GM21367 (cell line): Measurements from ENCODE around the gene TCF7L2.

Source experiments
- ATAC-seq: cut with Tn5 transposase; IDR thresholded peaks from one replicate; pipeline ENCODE4 v1.9.1; 2021; ENCODE audit not compliant: unreplicated experiment

The TCF7L2 gene

DNA sequence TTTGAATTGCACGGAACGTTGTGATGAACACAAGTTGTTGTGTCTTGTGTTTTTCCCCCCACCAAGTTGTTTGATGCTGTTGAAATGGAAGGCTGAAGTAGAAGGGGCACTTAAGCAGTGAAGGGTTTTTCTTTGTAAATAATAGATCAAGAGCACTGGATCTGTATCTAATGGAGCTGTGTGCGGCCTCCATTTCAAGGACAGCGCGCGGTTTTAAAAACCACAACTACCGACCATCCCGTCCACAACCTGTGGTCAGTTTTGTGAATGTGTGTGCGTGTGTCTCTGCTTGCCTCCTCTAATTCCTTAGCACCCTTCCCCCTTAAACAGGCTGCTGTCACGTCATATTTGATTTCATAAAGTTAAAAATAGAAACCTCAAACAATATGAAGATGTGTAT, 165.5 kb downstream of the TCF7L2 start:
- no peak for ATAC-seq

DNA sequence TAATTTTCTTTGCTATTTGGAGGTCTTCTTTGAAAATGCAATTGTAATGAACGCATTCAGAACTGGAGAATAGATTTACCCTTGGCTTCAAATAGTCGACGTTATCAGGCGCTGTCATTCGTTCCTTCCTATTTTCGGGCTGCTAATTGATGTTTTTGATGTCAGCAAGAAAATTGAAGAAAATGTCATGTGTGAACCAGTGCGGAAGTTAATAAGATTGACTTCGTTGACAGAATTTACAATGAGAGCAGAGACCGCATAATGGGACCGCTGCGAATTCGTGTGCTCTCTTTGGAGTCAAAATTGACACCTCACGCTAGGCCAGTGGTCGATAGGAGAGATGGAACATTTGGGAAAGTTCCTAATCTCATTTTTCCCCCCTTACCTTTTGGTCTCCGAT, 168.8 kb downstream of the TCF7L2 start:
- ATAC-seq: no peak

DNA sequence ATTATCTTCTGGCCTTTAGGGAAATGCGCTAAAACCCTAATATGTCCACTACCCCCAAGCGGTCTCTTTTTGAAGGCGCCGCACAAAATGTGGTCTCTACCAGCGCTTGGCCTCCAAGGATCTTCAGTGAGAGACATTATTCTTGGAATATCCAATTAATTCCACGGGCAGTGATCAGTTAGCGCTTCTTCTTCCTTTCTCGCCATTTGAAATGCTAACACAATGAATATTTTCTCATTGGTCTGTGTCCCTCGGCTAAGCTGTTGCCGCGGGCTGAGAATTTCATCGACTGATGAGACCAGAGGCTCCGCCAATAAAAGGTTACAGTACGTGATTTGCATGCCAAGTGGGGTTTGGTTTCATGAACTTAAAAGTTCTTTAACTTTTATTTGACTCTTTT, 169.8 kb downstream of the TCF7L2 start:
- ATAC-seq: no peak

DNA sequence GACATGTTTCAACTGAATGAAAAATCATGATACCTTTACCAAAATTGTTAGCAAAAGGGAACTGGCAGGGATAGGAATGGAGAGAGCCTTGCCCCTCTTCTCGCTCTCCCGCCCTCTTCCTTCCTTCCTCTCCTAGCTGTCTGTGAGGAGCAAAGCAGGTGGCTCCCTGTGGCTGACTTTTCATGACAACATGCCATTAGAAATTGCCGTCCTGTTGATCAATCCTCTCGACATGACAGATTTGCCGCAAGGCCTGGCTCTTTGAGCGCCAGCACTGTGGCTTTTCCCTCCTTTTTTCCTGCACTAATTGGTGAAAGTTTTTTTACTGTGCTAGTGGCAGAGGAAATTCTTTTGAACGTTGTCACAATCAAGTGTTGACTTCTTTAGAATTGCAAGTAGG, 171.1 kb downstream of the TCF7L2 start:
- no peak for ATAC-seq

DNA sequence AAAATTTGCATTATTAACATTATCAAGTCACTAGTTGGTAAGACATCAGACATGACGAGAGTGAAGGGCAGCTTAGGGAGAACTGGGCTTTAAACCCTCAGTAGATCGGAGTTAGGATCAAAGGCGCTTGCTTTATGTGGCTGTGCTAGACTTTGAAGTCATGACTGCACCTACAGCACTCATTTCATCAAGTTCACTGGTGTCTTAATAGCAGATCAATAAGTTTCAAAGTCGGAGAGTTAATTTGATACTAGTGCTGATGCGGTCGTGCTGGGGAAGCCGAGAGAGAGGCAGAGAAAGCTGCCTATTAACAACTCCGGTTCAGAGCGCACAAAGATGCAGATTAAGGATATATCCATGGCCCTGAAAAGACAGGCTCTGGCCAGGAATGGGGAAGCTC, 172.9 kb downstream of the TCF7L2 start:
- ATAC-seq: no peak

DNA sequence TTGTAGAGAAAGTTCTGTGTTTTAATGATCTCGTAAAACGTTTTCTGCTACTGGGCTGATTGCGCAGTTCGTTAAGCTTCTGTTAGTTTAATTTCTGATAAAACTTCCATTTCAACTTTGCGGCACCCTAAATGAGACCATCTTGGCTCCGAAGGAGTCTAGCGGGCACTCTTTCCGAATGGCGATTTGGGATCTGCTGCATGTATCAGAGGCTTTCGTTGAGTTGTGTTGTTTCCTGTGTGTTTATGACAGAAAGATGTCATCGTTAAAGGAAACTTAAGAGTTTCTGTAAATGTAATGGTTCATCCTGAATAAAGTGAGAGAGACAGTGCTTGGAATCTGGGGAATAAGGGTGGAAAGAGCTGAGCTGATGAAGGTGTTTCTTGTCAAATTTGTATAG, 174.7 kb downstream of the TCF7L2 start:
- ATAC-seq: no peak

DNA sequence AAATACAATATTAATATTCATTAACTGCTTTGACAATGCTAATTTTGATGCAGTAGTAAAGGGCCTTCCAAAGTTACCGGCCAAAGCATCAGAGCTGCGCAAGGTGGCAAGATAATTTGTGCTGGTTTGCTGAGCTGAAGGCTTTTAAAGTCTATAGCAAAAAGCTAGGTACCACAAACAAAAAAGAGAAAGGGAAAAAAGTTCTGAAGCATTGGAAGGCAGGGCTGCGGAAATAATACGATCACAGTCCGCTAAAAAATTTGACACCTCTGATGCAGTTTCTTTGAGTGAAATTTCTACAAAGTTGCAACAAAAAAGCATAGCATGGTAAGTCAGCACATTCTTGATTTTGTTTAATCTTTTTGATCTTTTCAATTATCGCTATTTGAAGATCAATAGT, 175.6 kb downstream of the TCF7L2 start:
- ATAC-seq: no peak

DNA sequence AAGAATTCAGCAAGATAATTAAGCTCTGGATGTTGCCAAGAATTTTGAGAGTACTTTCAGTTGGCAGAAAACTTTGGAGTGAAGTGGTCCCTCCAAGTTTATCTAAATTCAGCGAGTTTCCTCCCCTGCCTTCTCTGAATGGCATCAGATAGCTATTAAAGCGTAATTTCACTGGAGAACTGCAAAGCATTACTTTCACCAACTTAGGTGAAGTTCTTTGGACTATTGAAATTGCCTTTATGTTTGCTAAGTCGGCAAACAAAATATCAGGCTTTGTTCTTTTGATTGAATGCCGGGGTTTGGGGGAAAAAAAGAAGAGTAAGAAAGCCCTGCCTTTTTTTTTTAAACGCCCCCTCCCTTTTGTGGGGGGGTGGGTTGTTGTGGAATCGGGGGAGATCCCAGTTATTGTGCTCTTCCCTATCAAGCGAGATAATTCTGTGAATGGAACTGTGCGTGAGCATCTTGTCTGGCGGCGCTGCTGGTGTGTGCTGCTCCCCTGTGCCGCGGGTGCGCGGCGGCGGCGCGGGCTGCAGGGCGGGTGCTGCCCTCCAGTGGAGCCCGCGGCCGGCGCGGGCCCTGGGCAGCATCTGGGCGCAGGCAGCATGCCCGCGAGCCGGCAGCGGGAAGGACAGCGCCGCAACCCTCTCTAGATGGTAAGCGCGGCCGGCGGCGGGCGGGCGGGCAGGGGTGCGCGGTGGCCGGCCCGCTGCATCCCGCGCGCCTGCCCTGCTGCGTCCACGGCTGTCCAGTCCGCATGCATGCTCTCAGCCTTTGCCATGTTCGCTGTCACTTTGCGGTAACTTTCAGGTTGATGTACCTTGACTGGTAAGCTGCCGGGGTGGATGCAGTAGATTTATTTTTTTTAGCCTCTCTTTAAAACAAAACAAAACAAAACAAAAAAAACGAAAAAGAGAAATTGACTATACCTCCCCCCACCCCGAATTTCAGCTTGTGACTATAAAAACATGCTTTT, 176.5 kb downstream of the TCF7L2 start:
- ATAC-seq: no peak

DNA sequence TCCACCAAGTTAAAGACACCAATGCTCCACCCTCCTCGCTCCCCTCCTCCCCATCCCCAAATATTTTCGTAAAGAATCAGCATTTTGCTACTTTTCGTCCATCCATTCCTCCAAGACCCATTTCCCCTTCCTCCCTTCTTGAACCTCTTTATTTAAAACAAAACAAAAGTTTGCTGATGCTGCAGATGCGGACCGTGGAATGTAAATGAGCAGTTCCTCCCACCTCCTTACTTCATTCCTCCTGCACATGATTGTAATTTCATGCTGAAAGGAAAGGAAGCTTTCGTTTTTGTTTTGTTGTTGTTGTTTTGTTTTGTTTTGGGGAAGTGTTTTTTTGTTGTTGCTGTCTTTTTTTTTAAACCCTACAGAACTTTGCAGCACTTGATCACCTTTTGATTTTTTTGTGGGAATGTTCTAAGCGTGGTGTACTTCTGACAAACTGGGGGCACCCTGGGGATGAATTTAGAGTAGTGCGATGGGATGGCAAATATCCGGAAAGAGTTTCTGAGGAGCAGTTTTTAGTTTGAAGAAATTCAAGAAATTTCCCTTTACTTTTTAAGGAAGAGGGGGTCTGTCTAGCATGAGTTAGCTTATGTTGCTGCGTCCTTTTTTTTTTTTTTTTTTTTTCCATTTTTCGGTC, 177.3 kb downstream of the TCF7L2 start:
- ATAC-seq: no peak

DNA sequence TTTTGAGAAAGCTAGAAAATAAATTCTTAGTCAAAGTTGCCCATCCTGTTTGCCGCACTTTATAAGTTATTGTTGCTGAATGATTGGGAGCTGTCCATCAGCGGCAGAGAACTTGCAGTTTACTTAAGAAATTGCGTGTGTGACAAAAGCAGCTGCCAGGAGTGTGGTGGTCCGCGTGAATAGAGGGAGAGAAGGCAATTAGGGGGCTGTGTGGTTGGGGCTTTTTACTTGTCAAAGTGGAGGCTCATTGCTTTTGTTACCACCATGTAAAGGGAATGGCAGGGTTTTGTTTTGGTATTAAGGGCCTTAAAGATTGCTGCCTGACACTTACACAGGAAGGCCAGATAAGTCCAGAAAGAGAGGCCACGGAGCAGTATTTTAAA, 177.8 kb downstream of the TCF7L2 start:
- no peak for ATAC-seq

DNA sequence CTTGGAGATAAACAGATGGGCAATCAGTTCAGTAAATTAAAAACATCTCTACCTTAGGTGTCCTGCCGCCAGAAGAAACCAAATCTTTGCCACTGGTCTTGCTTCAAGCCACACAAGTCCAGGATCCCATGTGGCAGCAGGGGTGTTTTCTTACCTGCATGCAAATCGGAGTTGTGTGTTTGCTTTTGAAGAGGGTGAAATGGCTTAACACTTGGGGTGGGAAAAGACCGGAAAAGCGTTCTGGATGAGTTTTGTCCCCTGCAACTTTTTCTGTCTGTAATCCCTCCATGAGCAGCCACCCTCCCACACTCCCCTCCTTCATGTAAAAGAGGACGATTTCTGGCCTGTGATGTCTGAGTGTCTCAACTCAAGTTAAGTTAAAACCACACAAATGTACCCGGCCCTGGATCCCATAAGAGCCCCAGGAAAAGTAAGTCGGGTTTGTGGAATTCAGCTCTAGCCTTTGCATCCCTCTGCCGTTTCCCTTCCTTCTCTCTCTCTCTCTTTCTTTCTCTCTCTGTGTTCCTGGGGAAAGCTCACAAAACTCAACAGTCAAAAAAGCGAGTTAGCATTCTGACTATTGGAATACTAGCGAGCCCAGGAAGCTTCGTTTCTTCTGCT, 178.5 kb downstream of the TCF7L2 start:
- no peak for ATAC-seq

DNA sequence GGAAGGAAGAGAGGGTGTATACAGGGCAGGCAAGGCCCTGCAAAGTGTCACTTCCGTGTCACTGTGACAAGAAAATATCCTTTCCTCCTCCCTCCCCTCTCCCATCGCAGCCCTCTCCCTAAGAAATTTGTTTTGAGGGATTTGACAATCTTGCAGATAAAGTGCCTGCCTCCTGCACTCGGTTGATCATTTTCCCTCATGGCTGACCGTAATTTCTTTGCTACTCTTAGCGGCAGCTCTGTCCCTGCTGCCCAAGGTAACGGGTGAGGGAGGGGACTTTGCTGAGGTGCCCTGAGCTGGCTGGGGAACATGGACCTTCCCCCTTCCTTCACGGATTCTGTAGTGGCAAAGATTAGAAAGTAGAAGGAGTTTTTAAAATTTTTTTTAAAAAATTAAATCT, 179.1 kb downstream of the TCF7L2 start:
- no peak for ATAC-seq

DNA sequence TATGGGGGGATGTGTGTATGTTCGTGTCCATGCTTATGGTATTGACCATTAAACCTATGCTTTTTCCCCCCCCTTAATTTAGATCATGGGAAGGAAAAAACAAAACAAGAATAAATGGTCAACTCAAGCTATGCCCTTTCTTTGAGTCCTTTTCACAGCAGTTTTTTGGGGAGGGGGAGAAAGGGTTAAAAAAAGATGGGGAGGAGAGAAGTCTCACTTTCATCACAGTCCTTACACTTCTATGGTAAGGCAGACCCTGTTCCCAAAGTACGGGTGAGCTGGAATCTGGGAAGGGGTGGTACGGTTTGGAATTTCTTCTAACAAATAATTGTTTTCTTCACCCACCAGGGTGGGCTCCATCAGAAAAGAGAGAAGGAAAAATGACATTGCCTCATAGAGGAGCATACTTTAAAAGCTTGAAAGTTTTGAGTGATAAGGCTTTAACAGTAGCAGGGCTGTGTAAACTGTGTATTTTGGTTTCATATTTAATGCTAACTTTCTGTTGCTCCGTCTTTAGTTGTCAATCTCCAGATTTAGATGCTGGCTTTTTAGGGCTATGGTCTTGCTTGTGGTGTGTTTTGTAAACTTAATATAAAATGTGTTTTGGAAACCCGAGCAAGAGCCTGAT, 180.1 kb downstream of the TCF7L2 start:
- ATAC-seq: no peak

DNA sequence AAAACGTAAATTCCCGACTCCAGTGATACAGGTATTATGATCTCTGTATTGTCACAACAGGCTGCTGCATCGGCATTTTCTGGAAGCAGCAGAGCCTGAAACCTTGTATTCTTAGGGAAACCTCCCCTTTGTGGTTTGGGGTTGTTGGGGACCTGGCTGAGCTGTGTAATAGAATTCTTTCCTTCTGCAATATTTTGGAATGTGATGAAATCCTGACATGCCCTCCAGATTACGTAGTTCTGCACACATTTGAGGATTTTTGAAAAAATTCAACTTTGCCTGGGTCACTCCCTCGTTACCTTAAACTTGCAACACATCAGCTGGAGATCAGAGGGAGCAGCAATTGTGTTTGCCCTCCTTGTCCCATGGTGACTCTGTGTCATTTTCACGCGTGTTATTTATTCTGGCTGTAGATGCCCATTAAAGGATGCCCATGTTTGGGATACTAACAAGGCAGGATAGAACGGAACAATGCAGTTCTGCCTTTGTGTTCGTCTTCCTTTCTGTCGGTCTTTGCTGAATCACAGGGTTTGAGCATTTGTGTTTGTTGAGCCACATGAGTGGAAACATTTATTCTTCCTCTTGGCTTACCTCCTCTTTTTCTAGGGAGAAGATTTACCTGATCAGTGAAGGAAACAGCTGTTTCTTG, 181.7 kb downstream of the TCF7L2 start:
- no peak for ATAC-seq

DNA sequence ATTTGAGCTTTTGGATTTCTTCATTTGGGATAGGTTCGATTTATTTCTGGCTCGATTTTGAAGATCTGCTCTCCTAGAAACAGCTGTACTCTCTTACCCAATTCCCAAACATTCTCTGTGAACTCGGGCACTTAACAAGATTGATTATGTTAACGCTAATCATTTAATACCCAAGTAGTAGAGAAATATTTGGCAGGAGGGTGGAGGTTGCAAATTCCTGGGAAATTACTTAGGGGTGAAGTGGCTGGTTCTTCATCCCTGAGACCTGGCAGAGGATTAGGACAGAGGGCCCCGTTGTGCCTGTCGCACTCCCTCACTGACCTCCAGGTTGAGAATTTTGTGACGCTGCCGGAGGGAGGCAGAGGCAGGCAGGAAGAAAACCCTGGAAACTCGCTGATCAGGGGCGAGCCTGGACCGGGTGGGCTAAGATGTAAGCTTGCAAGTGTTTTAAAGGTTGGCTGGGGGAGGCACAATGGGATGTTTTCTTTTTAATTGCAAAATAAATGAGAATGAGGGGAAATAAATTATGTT, 182.6 kb downstream of the TCF7L2 start:
- ATAC-seq: no peak

DNA sequence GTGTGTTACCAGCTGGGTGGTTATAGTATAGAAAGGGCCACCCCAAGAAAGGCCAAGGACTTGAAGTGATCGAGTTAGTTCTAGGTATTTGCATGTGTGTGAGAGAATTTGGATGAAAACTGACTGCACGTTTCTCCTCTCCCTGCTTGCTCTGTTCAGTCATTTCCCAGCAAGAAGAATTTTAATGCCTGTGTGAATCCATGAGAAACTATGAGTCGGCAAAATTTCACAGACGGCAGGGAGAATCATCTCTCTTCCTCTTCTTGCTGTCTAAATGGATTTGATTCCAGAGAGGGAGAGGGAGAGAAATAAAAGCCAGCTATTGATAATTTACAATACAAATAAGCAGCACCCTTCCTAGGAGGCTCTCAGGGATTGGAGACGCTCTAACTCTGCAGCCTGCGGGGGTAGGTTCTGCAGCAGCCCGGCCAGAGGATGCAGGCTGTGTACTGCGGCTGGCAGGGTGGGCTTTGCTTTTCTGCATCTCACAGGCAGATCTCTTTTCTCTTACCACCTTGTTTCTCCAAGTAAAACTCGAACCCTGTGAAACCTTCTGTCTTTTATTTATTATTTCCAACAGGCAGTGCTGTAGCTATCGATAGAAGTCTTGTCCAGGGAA, 183.6 kb downstream of the TCF7L2 start:
- ATAC-seq: no peak

DNA sequence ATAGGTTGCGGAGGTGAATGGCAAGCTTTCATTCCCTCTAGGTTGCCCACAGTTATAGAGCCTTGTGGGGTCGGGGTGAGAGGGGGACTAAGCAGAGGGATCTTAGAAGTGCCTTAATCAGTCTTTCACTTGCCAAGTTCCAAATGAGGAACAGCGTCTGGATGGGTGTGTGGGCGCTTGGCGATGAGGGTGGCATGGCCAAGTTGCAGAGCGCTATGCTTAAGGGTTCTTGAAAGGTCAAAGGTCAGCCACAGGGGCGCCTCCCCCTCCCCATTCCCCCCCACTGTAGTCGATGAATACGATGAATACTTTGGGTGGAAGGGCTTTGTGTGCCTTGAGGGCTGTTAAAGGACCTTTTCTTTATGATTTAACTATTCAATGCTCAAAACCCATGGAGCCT, 185.0 kb downstream of the TCF7L2 start:
- no peak for ATAC-seq

DNA sequence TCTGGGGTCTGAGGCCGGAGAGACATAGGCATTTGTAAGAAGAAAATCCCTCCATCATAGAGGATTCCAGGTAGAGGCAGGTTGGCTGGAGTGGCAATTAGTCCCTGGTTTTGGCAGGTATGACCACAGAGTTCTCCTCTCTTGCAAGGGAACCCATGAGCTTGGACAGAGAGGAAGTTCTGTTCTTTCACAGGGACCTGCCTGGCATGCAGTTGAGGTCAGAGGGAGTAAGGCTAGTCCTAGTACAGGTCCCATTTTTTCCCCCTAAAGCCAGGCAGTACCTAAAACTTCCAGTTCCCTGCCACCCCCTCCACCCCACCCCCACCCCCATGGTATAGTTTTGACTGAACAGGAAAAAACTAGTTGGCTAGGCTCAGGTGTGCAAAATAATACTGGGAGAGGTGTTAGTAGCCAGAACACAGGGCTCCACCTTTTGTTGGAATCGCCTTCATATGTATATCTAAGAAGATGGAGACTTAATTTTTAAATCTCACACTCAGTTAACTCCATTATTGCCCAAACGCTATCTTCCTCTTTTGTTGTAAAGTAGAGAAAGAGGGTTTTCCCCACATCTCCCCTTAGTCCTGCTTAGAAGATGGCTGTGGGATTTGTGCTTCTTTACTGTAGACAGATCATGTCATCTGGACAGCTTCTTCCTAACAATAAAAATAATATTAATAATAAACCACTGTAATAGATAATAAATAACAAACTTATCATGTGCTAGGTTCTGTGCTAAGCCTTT, 188.1 kb downstream of the TCF7L2 start:
- ATAC-seq: no peak

DNA sequence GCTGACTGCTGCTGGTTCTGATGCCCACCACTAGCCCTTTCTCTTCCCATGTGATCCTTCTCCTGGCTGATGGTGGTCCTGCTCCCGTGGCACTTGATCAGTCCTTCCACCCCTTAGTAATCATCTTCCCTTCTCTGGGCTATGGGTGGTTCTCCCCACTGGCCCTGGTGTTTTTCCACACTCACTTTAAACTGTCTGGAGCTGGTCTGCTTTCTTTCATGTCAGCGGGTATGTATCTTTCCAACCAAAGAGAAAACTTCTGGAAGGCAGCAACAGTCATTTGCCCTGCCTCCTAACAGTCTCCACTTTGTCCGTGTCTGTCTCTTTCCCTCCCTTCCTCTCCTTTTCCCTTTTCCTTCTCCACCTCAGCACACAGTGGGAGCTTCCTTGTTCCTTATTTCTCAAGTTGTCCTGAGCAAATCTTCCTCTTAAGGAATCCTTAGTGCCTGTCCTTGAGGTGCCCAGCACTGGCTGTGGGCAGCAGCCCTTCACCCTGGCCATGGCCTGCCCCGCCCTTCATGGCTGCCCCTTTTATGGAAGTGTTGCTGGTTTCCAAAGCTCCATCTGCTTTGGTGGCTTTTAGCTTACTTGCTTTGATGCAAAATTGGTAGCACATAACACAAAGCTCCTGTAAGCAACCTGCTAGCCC, 189.0 kb downstream of the TCF7L2 start:
- no peak for ATAC-seq
